ENCODE results near the gene SIX4. TPM values are rescaled to one million over a fixed set of nuclear protein-coding genes. Genes with fewer than 3 reads are reported as not detected.

Gene SIX4
- total and polyA plus RNA-seq, 12 donors = 0.16 to 1.5 (median 0.76) TPM

- Histone ChIP-seq H3K4me1 (no peaks in the 10 kb centered on the region), H3K9me3 (no peaks in the 10 kb centered on the region), H3K27me3 (peaks cover 0 to 7% (median 0%) of the 10 kb centered on the region in 7 donors), H3K36me3 (no peaks in the 10 kb centered on the region), H3K27ac (no peak overlapping the region), H3K4me3 (no peak overlapping the region)
- no peak for TF ChIP-seq CTCF (IDR thresholded peaks at IDR 0.05)
- intact Hi-C loops (cut with DNase I) = no loop called here
- 74 to 76% methylated on average over 3 of the region's 3 CpGs for WGBS, 2 donors
- no peak for ATAC-seq
- DNase-seq = no peak
Measured at GRCh38 chr14:60670989-60671388, 53.2 kb downstream of the SIX4 start.

- Histone ChIP-seq H3K27ac (no peak overlapping the region), H3K9me3 (no peaks in the 10 kb centered on the region), H3K27me3 (peaks cover 0 to 29% (median 11%) of the 10 kb centered on the region in 7 donors), H3K4me1 (no peaks in the 10 kb centered on the region), H3K4me3 (no peak overlapping the region), H3K36me3 (no peaks in the 10 kb centered on the region)
- intact Hi-C loops (cut with DNase I) = no loop called here
- TF ChIP-seq CTCF (IDR thresholded peaks at IDR 0.05) = no peak
- 80 to 83% methylated on average over 5 of the region's 5 CpGs for whole genome bisulfite sequencing, 2 donors
- ATAC-seq = no peak
- no peak for DNase-seq
Measured at GRCh38 chr14:60668431-60669112, 55.6 kb downstream of the SIX4 start.

- H3K4me3 ChIP-seq = no peak overlapping the region
- no peaks in the 10 kb centered on the region for H3K4me1 ChIP-seq
- peaks cover 2 to 63% (median 44%) of the 10 kb centered on the region in 7 donors for H3K27me3 ChIP-seq
- no peak for TF ChIP-seq CTCF (IDR thresholded peaks at IDR 0.05)
- ATAC-seq (no peak), DNase-seq (no peak)
- no peaks in the 10 kb centered on the region for H3K9me3 ChIP-seq
- intact Hi-C loops (cut with DNase I) = no loop called here
- WGBS, 2 donors = 76 to 84% methylated on average over 3 of the region's 3 CpGs
- no peak overlapping the region for H3K27ac ChIP-seq
- no peaks in the 10 kb centered on the region for H3K36me3 ChIP-seq
Measured at GRCh38 chr14:60665177-60665550, 59.0 kb downstream of the SIX4 start.

- no peak for TF ChIP-seq CTCF (IDR thresholded peaks at IDR 0.05)
- peaks cover 0 to 4% (median 3%) of the 10 kb centered on the region in 9 donors for H3K4me1 ChIP-seq
- intact Hi-C loops (cut with DNase I) = no loop called here
- no peak overlapping the region for H3K27ac ChIP-seq
- no peak for DNase-seq
- H3K9me3 ChIP-seq = no peaks in the 10 kb centered on the region
- WGBS, 2 donors = 53 to 59% methylated on average over 1 of the region's 1 CpG
- H3K27me3 ChIP-seq = peaks cover 5 to 85% (median 66%) of the 10 kb centered on the region in 7 donors
- no peak overlapping the region for H3K4me3 ChIP-seq
- ATAC-seq = no peak
- no peaks in the 10 kb centered on the region for H3K36me3 ChIP-seq
Measured at GRCh38 chr14:60662982-60663381, 61.2 kb downstream of the SIX4 start.

Measured in heart right ventricle (tissue), 16 donors.